K562 (cell line): ENCODE data around the gene SMC3. TPM values are rescaled to one million over a fixed set of nuclear protein-coding genes. Genes with fewer than 3 reads are reported as not detected.
A peak's percentile ranks its signal among the peaks of the same experiment; 100 is the strongest.

Experiments used
- ATAC-seq: fragments of 200-7000 bp; cut with Tn5 transposase; 3 replicates; pipeline ENCODE4 v1.9.1; 2020; ENCODE audit warnings: moderate library complexity
- BruUV-seq: library from RNA; stranded (reverse); fragments of 400-500 nt; replicated peaks from 2 replicates; lab custom pipeline; 2021; lab: Mats Ljungman, UMichigan
- CTCF ChIA-PET: fragments of 300-600 bp; formaldehyde crosslinking; extraction: SDS; loops from one replicate; lab custom pipeline; 2021; ENCODE audit warnings: low intra/inter-chr PET ratio; lab: Yijun Ruan, JAX
- POLR2A ChIA-PET: fragments of 300-600, 350-650 bp; sonication (Branson Sonifier 250); formaldehyde crosslinking; extraction: SDS; loops from one replicate; lab custom pipeline; 2021; ENCODE audit warnings: antibody characterized with exemption, inconsistent platforms; lab: Yijun Ruan, JAX
- DNase-seq, 4 experiments: peaks; one replicate each; pipeline versions ENCODE4 v3.0.0 to v3.0.0-alpha.2; 2011 to 2018; ENCODE audit warnings: low spot score in 3 of 4, mixed read lengths in 3 of 4; ENCODE audit errors: extremely low read depth in 1 of 4
- FAIRE-seq: peaks from 2 replicates; lab custom pipeline; 2011; peaks lifted over from hg19 to GRCh38; lab: Jason Lieb, UNC
- H2AFZ ChIP-seq: 2 replicates; pipeline ENCODE4 v1.6.0; 2011; ENCODE audit warnings: low read depth, low read length, control low read depth, inconsistent platforms
- H3K27ac ChIP-seq: fragments of 200-600 bp; 3 replicates; pipeline ENCODE4 v1.8.0; 2011; ENCODE audit warnings: low read depth, mild to moderate bottlenecking, control low read depth, inconsistent platforms, low read length, moderate library complexity, mixed read lengths; ENCODE audit errors: extremely low read depth
- H3K27me3 ChIP-seq, 2 experiments: fragments of 300-600 bp in 1 of 2; 2 replicates in 1 of 2; 3 replicates in 1 of 2; pipeline versions ENCODE4 v1.6.0 to v1.8.0; 2011; ENCODE audit warnings: inconsistent platforms in 2 of 2, low read length in 2 of 2, mild to moderate bottlenecking in 1 of 2, mixed read lengths in 1 of 2, moderate library complexity in 1 of 2; ENCODE audit not compliant: control insufficient read depth in 2 of 2, insufficient read depth in 2 of 2
- H3K36me3 ChIP-seq: fragments of 300-600 bp; 3 replicates; pipeline ENCODE4 v1.8.0; 2011; ENCODE audit warnings: mild to moderate bottlenecking, low read length, inconsistent platforms; ENCODE audit not compliant: control insufficient read depth, insufficient read depth
- H3K4me1 ChIP-seq, 2 experiments: fragments of 200-600 bp in 1 of 2; replicated peaks in 1 of 2; 2 replicates in 1 of 2; 3 replicates in 1 of 2; pipeline versions ENCODE4 v1.5.1 to v1.8.0; 2011; ENCODE audit warnings: inconsistent platforms in 2 of 2, low read length in 2 of 2, mild to moderate bottlenecking in 1 of 2, mixed read lengths in 1 of 2, moderate library complexity in 1 of 2; ENCODE audit not compliant: control insufficient read depth in 2 of 2, insufficient read depth in 2 of 2
- H3K4me2 ChIP-seq: 2 replicates; pipeline ENCODE4 v1.6.1; 2011; ENCODE audit warnings: low read length, control low read depth, inconsistent platforms, mixed read lengths; ENCODE audit not compliant: insufficient read depth
- H3K4me3 ChIP-seq: fragments of 200-600 bp; sonication (generic), shearing (Covaris generic); 2 replicates; pipeline ENCODE4 v1.5.1; 2016; ENCODE audit warnings: control low read depth, inconsistent platforms
- H3K79me2 ChIP-seq: fragments of 200-600 bp; 3 replicates; pipeline ENCODE4 v1.8.0; 2011; ENCODE audit warnings: low read length, inconsistent platforms; ENCODE audit not compliant: control insufficient read depth, insufficient read depth
- H3K9ac ChIP-seq, 2 experiments: 2 replicates each; pipeline versions ENCODE4 v1.6.0 to v1.6.1; 2011; ENCODE audit warnings: low read depth in 2 of 2, low read length in 2 of 2, control low read depth in 1 of 2, inconsistent platforms in 1 of 2, mild to moderate bottlenecking in 1 of 2, mixed read lengths in 1 of 2; ENCODE audit not compliant: insufficient read depth in 1 of 2
- H3K9me1 ChIP-seq: one replicate; pipeline ENCODE4 v1.6.0; 2011; ENCODE audit warnings: inconsistent platforms, mild to moderate bottlenecking, low read length, moderate library complexity; ENCODE audit not compliant: control insufficient read depth, insufficient read depth
- H3K9me3 ChIP-seq: replicated peaks from 2 replicates; pipeline ENCODE4 v1.5.1; 2011; ENCODE audit warnings: low read depth, low read length, inconsistent platforms; ENCODE audit not compliant: control insufficient read depth, insufficient read depth
- H4K20me1 ChIP-seq: replicated peaks from 2 replicates; pipeline ENCODE4 v1.6.1; 2011; ENCODE audit warnings: low read length, inconsistent platforms, mixed read lengths; ENCODE audit not compliant: control insufficient read depth, insufficient read depth
- CBFA2T2 ChIP-seq: fragments of 450-650 bp; conservative IDR thresholded peaks from 2 replicates; pipeline ENCODE4 v1.6.1; 2017; ENCODE audit warnings: mild to moderate bottlenecking
- CEBPB ChIP-seq: fragments of 450-650 bp; IDR thresholded peaks from 2 replicates; pipeline ENCODE4 v1.6.1; 2016; ENCODE audit warnings: missing genetic modification characterization, missing compliant biosample characterization
- CEBPG ChIP-seq, 3 experiments: fragments of 200-800 bp in 1 of 3; sonication (Bioruptor generic) in 1 of 3; sonication (generic) in 1 of 3; formaldehyde crosslinking in 1 of 3; IDR thresholded peaks in 2 of 3; conservative IDR thresholded peaks in 1 of 3; 2 replicates each; pipeline versions ENCODE4 v1.6.1 to v1.8.0; 2016 to 2022; ENCODE audit warnings: missing compliant biosample characterization in 2 of 3, missing genetic modification characterization in 2 of 3, mild to moderate bottlenecking in 1 of 3, missing genetic modification reagents in 1 of 3
- CTBP1 ChIP-seq: fragments of 450-650 bp; IDR thresholded peaks from 2 replicates; pipeline ENCODE4 v1.6.1; 2016; ENCODE audit warnings: borderline replicate concordance
- DEAF1 ChIP-seq: fragments of 450-650 bp; formaldehyde crosslinking; IDR thresholded peaks from 2 replicates; pipeline ENCODE4 v1.4.0; 2020; ENCODE audit warnings: mild to moderate bottlenecking, moderate library complexity
- EP300 ChIP-seq: IDR thresholded peaks from 2 replicates; pipeline ENCODE4 v1.6.1; 2012; ENCODE audit warnings: low read length, improper control_type of control experiment
- EP400 ChIP-seq: fragments of 450-650 bp; IDR thresholded peaks from 2 replicates; pipeline ENCODE4 v1.6.1; 2017; ENCODE audit warnings: antibody characterized with exemption, mild to moderate bottlenecking, moderate library complexity
- MTA1 ChIP-seq: fragments of 450-650 bp; IDR thresholded peaks from 2 replicates; pipeline ENCODE4 v1.6.1; 2017; ENCODE audit warnings: borderline replicate concordance
- NCOR1 ChIP-seq: fragments of 450-650 bp; IDR thresholded peaks from 2 replicates; pipeline ENCODE4 v1.6.1; 2016; ENCODE audit warnings: mild to moderate bottlenecking, moderate library complexity
- POLR2AphosphoS5 ChIP-seq: IDR thresholded peaks from 2 replicates; pipeline ENCODE4 v1.6.1; 2011; ENCODE audit warnings: mild to moderate bottlenecking, low read depth, low read length, moderate library complexity; ENCODE audit not compliant: control insufficient read depth, insufficient read depth
- PRPF4 ChIP-seq: fragments of 200-400 bp; formaldehyde crosslinking; IDR thresholded peaks from one replicate; pipeline ENCODE4 v1.6.1; 2017; ENCODE audit warnings: low read length, low read depth, mild to moderate bottlenecking; ENCODE audit not compliant: insufficient read depth, poor library complexity, severe bottlenecking
- RBFOX2 ChIP-seq: fragments of 200-400 bp; formaldehyde crosslinking; IDR thresholded peaks from 2 replicates; pipeline ENCODE4 v1.6.1; 2017; ENCODE audit warnings: low read depth, mild to moderate bottlenecking, low read length, moderate library complexity
- RBM25 ChIP-seq: fragments of 200-400 bp; formaldehyde crosslinking; IDR thresholded peaks from 2 replicates; pipeline ENCODE4 v1.6.1; 2018; ENCODE audit warnings: low read length, low read depth, moderate library complexity; ENCODE audit not compliant: severe bottlenecking
- RFX1 ChIP-seq: fragments of 450-650 bp; IDR thresholded peaks from 2 replicates; pipeline ENCODE4 v1.6.1; 2016; ENCODE audit warnings: mild to moderate bottlenecking, moderate library complexity
- SMARCA4 ChIP-seq: fragments of 450-650 bp; IDR thresholded peaks from 2 replicates; pipeline ENCODE4 v1.6.1; 2016
- SOX6 ChIP-seq: fragments of 450-650 bp; IDR thresholded peaks from 2 replicates; pipeline ENCODE4 v1.6.1; 2014; ENCODE audit warnings: mild to moderate bottlenecking
- SP1 ChIP-seq: sonication (generic); formaldehyde crosslinking; IDR thresholded peaks from 2 replicates; pipeline ENCODE4 v1.8.1; 2022; ENCODE audit warnings: mild to moderate bottlenecking, missing genetic modification reagents
- TEAD4 ChIP-seq, 2 experiments: sonication (generic) in 1 of 2; formaldehyde crosslinking in 1 of 2; IDR thresholded peaks; 2 replicates each; pipeline versions ENCODE4 v1.6.1 to v1.8.0; 2012 to 2022; ENCODE audit warnings: borderline replicate concordance in 1 of 2, inconsistent platforms in 1 of 2, low read length in 1 of 2, mild to moderate bottlenecking in 1 of 2, missing genetic modification reagents in 1 of 2
- U2AF2 ChIP-seq: fragments of 200-400 bp; formaldehyde crosslinking; optimal IDR thresholded peaks from 2 replicates; pipeline ENCODE3; 2017; ENCODE audit warnings: low read depth, mild to moderate bottlenecking, low read length
- ZEB2 ChIP-seq: fragments of 450-650 bp; IDR thresholded peaks from 2 replicates; pipeline ENCODE4 v1.6.1; 2016
- WGBS: fragments of 100-300 bp; shearing (Covaris generic); methylation state at CpG from one replicate; pipeline ENCODE4 v1.1.6; 2016; ENCODE audit warnings: low coverage, mixed read lengths; ENCODE audit not compliant: insufficient coverage; ENCODE audit errors: missing lambda C conversion rate; 5-methylcytosine and 5-hydroxymethylcytosine counted together
- in situ Hi-C: fragments of 300-500 bp; cut with MboI; formaldehyde crosslinking; loops from 4 replicates; pipeline ENCODE4 v1.15.0; 2018; ENCODE audit warnings: inconsistent platforms, mixed read lengths
- intact Hi-C: fragments of 100-400 bp; cut with micrococcal nuclease; formaldehyde crosslinking; loops from 2 replicates; pipeline ENCODE4 v1.14.2; 2022
- polyA plus RNA-seq, 8 experiments: library from polyadenylated mRNA; depleted of rRNA in 4 of 8; stranded (reverse) in 5 of 8; unstranded in 3 of 8; fragments of >200 nt; fragmentation: Nextera tagmentation in 2 of 8; fragmentation: Illumina TruSeq in 1 of 8; extraction: Ambion mirVana in 2 of 8; extraction: Trizol in 1 of 8; gene quantifications; 2 replicates each; pipeline versions ENCODE4 v1.2.1 to v1.2.3, GENCODE V29; 2011 to 2014; ENCODE audit warnings: inconsistent platforms in 1 of 8, missing spikeins in 1 of 8
- total RNA-seq, 7 experiments: library from RNA; depleted of rRNA in 6 of 7; stranded (reverse); fragments of >200 nt in 6 of 7; fragmentation: Illumina TruSeq in 2 of 7; extraction: Trizol in 2 of 7; gene quantifications; 2 replicates each; pipeline versions ENCODE4 v1.2.1 to v1.2.3, GENCODE V29; 2011 to 2021; ENCODE audit warnings: low replicate concordance in 1 of 7
- TF ChIP-seq, protein P1 (sequence below), 2 experiments: fragments of 450-650 bp in 1 of 2; sonication (generic) in 1 of 2; formaldehyde crosslinking in 1 of 2; IDR thresholded peaks in 1 of 2; conservative IDR thresholded peaks in 1 of 2; 2 replicates each; pipeline versions ENCODE4 v1.6.1 to v1.8.1; 2016 to 2023; ENCODE audit warnings: mild to moderate bottlenecking in 2 of 2, moderate library complexity in 2 of 2, inconsistent platforms in 1 of 2, missing genetic modification reagents in 1 of 2

SMC3 gene
- total and polyA plus RNA-seq, 9 of the 15 experiments (the other 6 are each of a cell fraction or from before 2014, with no cell fraction given): 21.3 to 62.6 (median 39.3) TPM

- Histone ChIP-seq H3K9ac (no peak overlapping the region), H3K4me1 (peaks cover 11 to 16% of the 10 kb centered on the region in 2 experiments; a peak in 3 of 5 replicates), H3K27ac (no peak overlapping the region; the same call in 2 of the 3 replicates), H3K27me3 (no peaks in the 10 kb centered on the region), H3K79me2 (no peaks in the 10 kb centered on the region), H4K20me1 (no peaks in the 10 kb centered on the region), H3K9me1 (no peaks in the 10 kb centered on the region), H3K4me3 (no peak overlapping the region), H3K36me3 (peaks cover 8% of the 10 kb centered on the region; the same call in 2 of the 3 replicates), H3K4me2 (peak overlapping the region; percentile 17; the same call in 1 of the 2 replicates), H2AFZ (no peak overlapping the region), H3K9me3 (no peaks in the 10 kb centered on the region)
- no TSS peak for BruUV-seq
- peak; percentile 83 for ATAC-seq
- CTCF ChIA-PET: interaction anchor here (1.1 to 2.6 kb wide), 2 partner anchors 54 to 71 kb away, joined by 3 to 14 read pairs; no protein-coding TSS in a partner anchor
- FAIRE-seq: peak; percentile 96
- intact Hi-C loops (loop anchor here (1.0 to 10.0 kb wide), 7 partner anchors 36 to 1524 kb away; partner anchors contain the start of gene PDCD4), in situ Hi-C loops (loop anchor here (10.0 to 25.0 kb wide), 2 partner anchors 64 to 277 kb away; no protein-coding TSS in a partner anchor)
- POLR2A ChIA-PET: no interaction called here
- peak; percentile 65 to 84 (median 69) for DNase-seq
- 0% methylated on average over 3 of the region's 3 CpGs for WGBS
- TF ChIP-seq RBFOX2 (no peak), U2AF2 (no peak), MTA1 (no peak), ZEB2 (peak; percentile 75; the same call in 1 of the 2 replicates), CTBP1 (peak; percentile 75), TEAD4 (IDR thresholded peaks at IDR 0.05; ENCODE audit: low read length) (peak; percentile 81), TEAD4 (CRISPR knock-in tag; IDR thresholded peaks at IDR 0.05; ENCODE audit: borderline replicate concordance) (no peak), PRPF4 (no peak), CBFA2T2 (peak; percentile 52), RBM25 (no peak), EP400 (no peak), SOX6 (peak; percentile 42; the same call in 1 of the 2 replicates), EP300 (peak; percentile 56), POLR2AphosphoS5 (peak; percentile 38; the same call in 1 of the 2 replicates), CEBPG (CRISPR knock-in tag; IDR thresholded peaks at IDR 0.05) (no peak; the same call in 1 of the 2 replicates), CEBPG (tag; conservative IDR thresholded peaks at IDR 0.05 in 1 of 2, IDR thresholded peaks at IDR 0.05 in 1 of 2) (peak; percentile 37 to 53; a peak in 1 of 4 replicates), CEBPB (tag) (peak; percentile 67), SMARCA4 (0 out of 2 replicates have a peak, but pooled peaks have one; percentile 28), RFX1 (no peak), DEAF1 (CRISPR knock-in tag) (peak; percentile 21; the same call in 1 of the 2 replicates), NCOR1 (peak; percentile 63), SP1 (CRISPR knock-in tag) (no peak)
- TF ChIP-seq, protein P1, sequence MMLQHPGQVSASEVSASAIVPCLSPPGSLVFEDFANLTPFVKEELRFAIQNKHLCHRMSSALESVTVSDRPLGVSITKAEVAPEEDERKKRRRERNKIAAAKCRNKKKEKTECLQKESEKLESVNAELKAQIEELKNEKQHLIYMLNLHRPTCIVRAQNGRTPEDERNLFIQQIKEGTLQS (IDR thresholded peaks at IDR 0.05): no peak
- TF ChIP-seq, protein P1 (CRISPR knock-in tag; conservative IDR thresholded peaks at IDR 0.05): no peak
These were observed 42.8 kb downstream of the SMC3 start for GRCh38 chr10:110610308-110610774.
